ENCODE results near the gene KCNH4.
"Not testable (repeated sequence)": the region's sequence is repeated elsewhere in the genome, so short reads cannot be mapped to it uniquely, and the experiment has no call there.

Gene KCNH4

GRCh38 chr17:42159796-42160530 is 21.0 kb downstream of the KCNH4 start:
- DNase-seq (no peak), ATAC-seq (replicated peaks) (no peak)
- H3K27ac Mint-ChIP-seq = no peak overlapping the region
- H3K4me1 Mint-ChIP-seq (ENCODE audit: low read depth in 2 of 2) = peaks cover 5% of the 10 kb centered on the region in 2 donors
- H3K27me3 Mint-ChIP-seq = no peaks in the 10 kb centered on the region
- H3K9me3 Mint-ChIP-seq = no peaks in the 10 kb centered on the region
- H3K36me3 Mint-ChIP-seq (ENCODE audit: insufficient read depth) = peaks cover 12% of the 10 kb centered on the region
- H3K4me3 Mint-ChIP-seq = no peak overlapping the region

- no peak for DNase-seq
- ATAC-seq (replicated peaks) = no peak
- Mint-ChIP-seq H3K27ac (peak overlapping the region; percentile 91 to 94), H3K4me1 (ENCODE audit: low read depth in 2 of 2) (peaks cover 30 to 36% of the 10 kb centered on the region in 2 donors), H3K36me3 (ENCODE audit: insufficient read depth) (peaks cover 25% of the 10 kb centered on the region), H3K9me3 (no peaks in the 10 kb centered on the region), H3K27me3 (no peaks in the 10 kb centered on the region), H3K4me3 (peak overlapping the region; percentile 90 to 95)
These were observed 25.3 kb downstream of the KCNH4 start for GRCh38 chr17:42155614-42156045.

GRCh38 chr17:42153919-42154742 is 26.8 kb downstream of the KCNH4 start:
- no peaks in the 10 kb centered on the region for H3K9me3 Mint-ChIP-seq
- peaks cover 29% of the 10 kb centered on the region for H3K36me3 Mint-ChIP-seq (ENCODE audit: insufficient read depth)
- peak overlapping the region; percentile 91 to 94 for H3K27ac Mint-ChIP-seq
- H3K4me1 Mint-ChIP-seq (ENCODE audit: low read depth in 2 of 2) = peaks cover 30 to 36% of the 10 kb centered on the region in 2 donors
- H3K4me3 Mint-ChIP-seq = peak overlapping the region; percentile 90 to 95
- ATAC-seq (replicated peaks) = no peak
- no peaks in the 10 kb centered on the region for H3K27me3 Mint-ChIP-seq
- no peak for DNase-seq

GRCh38 chr17:42146911-42147607 is 33.9 kb downstream of the KCNH4 start:
- H3K36me3 Mint-ChIP-seq (ENCODE audit: insufficient read depth) = peaks cover 54% of the 10 kb centered on the region
- peaks cover 25 to 35% of the 10 kb centered on the region in 2 donors for H3K4me1 Mint-ChIP-seq (ENCODE audit: low read depth in 2 of 2)
- H3K27me3 Mint-ChIP-seq = no peaks in the 10 kb centered on the region
- H3K4me3 Mint-ChIP-seq = no peak overlapping the region
- H3K9me3 Mint-ChIP-seq = no peaks in the 10 kb centered on the region
- no peak overlapping the region for H3K27ac Mint-ChIP-seq
- no peak for ATAC-seq (replicated peaks)
- DNase-seq = no peak

GRCh38 chr17:42143138-42143537 is 37.8 kb downstream of the KCNH4 start:
- H3K27me3 Mint-ChIP-seq; DNase-seq; H3K9me3 Mint-ChIP-seq; ATAC-seq (replicated peaks); H3K4me3 Mint-ChIP-seq: not testable (repeated sequence)
- Mint-ChIP-seq H3K4me1 (ENCODE audit: low read depth in 2 of 2) (peaks cover 34 to 50% of the 10 kb centered on the region in 2 donors), H3K27ac (peak overlapping the region in 1 of 2 donors; percentile 67), H3K36me3 (ENCODE audit: insufficient read depth) (peaks cover 44% of the 10 kb centered on the region)

- Mint-ChIP-seq H3K36me3 (ENCODE audit: insufficient read depth) (peaks cover 40% of the 10 kb centered on the region), H3K4me1 (ENCODE audit: low read depth in 2 of 2) (peaks cover 34 to 56% of the 10 kb centered on the region in 2 donors), H3K4me3 (no peak overlapping the region), H3K27ac (peak overlapping the region; percentile 67 to 69), H3K9me3 (no peaks in the 10 kb centered on the region), H3K27me3 (no peaks in the 10 kb centered on the region)
- ATAC-seq (replicated peaks) = no peak
- DNase-seq = no peak
These were observed 38.5 kb downstream of the KCNH4 start for GRCh38 chr17:42142371-42142896.

GRCh38 chr17:42141382-42141781 is 39.6 kb downstream of the KCNH4 start:
- peaks cover 42% of the 10 kb centered on the region for H3K36me3 Mint-ChIP-seq (ENCODE audit: insufficient read depth)
- DNase-seq = no peak
- peak overlapping the region in 1 of 2 donors; percentile 69 for H3K27ac Mint-ChIP-seq
- H3K9me3 Mint-ChIP-seq = no peaks in the 10 kb centered on the region
- no peaks in the 10 kb centered on the region for H3K27me3 Mint-ChIP-seq
- no peak for ATAC-seq (replicated peaks)
- H3K4me3 Mint-ChIP-seq = no peak overlapping the region
- peaks cover 36 to 54% of the 10 kb centered on the region in 2 donors for H3K4me1 Mint-ChIP-seq (ENCODE audit: low read depth in 2 of 2)

GRCh38 chr17:42140690-42141089 is 40.3 kb downstream of the KCNH4 start:
- H3K27ac Mint-ChIP-seq; H3K4me3 Mint-ChIP-seq; DNase-seq; H3K27me3 Mint-ChIP-seq; ATAC-seq (replicated peaks); H3K9me3 Mint-ChIP-seq: not testable (repeated sequence)
- Mint-ChIP-seq H3K4me1 (ENCODE audit: low read depth in 2 of 2) (peaks cover 38 to 60% of the 10 kb centered on the region in 2 donors), H3K36me3 (ENCODE audit: insufficient read depth) (peaks cover 42% of the 10 kb centered on the region)

- H3K4me3 Mint-ChIP-seq = no peak overlapping the region
- H3K4me1 Mint-ChIP-seq (ENCODE audit: low read depth in 2 of 2) = peaks cover 41 to 62% of the 10 kb centered on the region in 2 donors
- H3K9me3 Mint-ChIP-seq = no peaks in the 10 kb centered on the region
- no peaks in the 10 kb centered on the region for H3K27me3 Mint-ChIP-seq
- DNase-seq = no peak
- peaks cover 41% of the 10 kb centered on the region for H3K36me3 Mint-ChIP-seq (ENCODE audit: insufficient read depth)
- no peak for ATAC-seq (replicated peaks)
- H3K27ac Mint-ChIP-seq = peak overlapping the region in 1 of 2 donors; percentile 35
These were observed 42.0 kb downstream of the KCNH4 start for GRCh38 chr17:42138749-42139492.

- Mint-ChIP-seq H3K4me3 (no peak overlapping the region), H3K4me1 (ENCODE audit: low read depth in 2 of 2) (peaks cover 45 to 63% of the 10 kb centered on the region in 2 donors), H3K9me3 (no peaks in the 10 kb centered on the region), H3K36me3 (ENCODE audit: insufficient read depth) (peaks cover 37% of the 10 kb centered on the region), H3K27me3 (no peaks in the 10 kb centered on the region), H3K27ac (peak overlapping the region; percentile 38 to 73)
- DNase-seq (no peak), ATAC-seq (replicated peaks) (no peak)
These were observed 44.3 kb downstream of the KCNH4 start for GRCh38 chr17:42136654-42137051.

- Mint-ChIP-seq H3K36me3 (ENCODE audit: insufficient read depth) (peaks cover 36% of the 10 kb centered on the region), H3K9me3 (no peaks in the 10 kb centered on the region), H3K4me3 (no peak overlapping the region), H3K27me3 (no peaks in the 10 kb centered on the region), H3K27ac (peak overlapping the region; percentile 70 to 73), H3K4me1 (ENCODE audit: low read depth in 2 of 2) (peaks cover 44 to 61% of the 10 kb centered on the region in 2 donors)
- no peak for DNase-seq
- no peak for ATAC-seq (replicated peaks)
These were observed 45.0 kb downstream of the KCNH4 start for GRCh38 chr17:42135664-42136653.

- Mint-ChIP-seq H3K4me1 (ENCODE audit: low read depth in 2 of 2) (peaks cover 47 to 62% of the 10 kb centered on the region in 2 donors), H3K27ac (peak overlapping the region in 1 of 2 donors; percentile 73), H3K4me3 (no peak overlapping the region), H3K9me3 (no peaks in the 10 kb centered on the region), H3K27me3 (no peaks in the 10 kb centered on the region), H3K36me3 (ENCODE audit: insufficient read depth) (peaks cover 38% of the 10 kb centered on the region)
- ATAC-seq (replicated peaks) (no peak), DNase-seq (no peak)
These were observed 45.8 kb downstream of the KCNH4 start for GRCh38 chr17:42135151-42135550.
